Subcutaneous abdominal adipose tissue (tissue), 5 donors: ENCODE measurements around the gene TPI1.
"Not testable (repeated sequence)": the region's sequence is repeated elsewhere in the genome, so short reads cannot be mapped to it uniquely, and the experiment has no call there.

Experiments
- H3K27ac ChIP-seq: one replicate; pipeline ENCODE4 v1.7.0; 2013; ENCODE audit warnings: low read depth, mild to moderate bottlenecking, inconsistent platforms, low read length, moderate library complexity
- H3K27me3 ChIP-seq, 5 donors: one replicate each; pipeline ENCODE4 v1.7.0; 2013; ENCODE audit warnings: low read length in 5 of 5, inconsistent platforms in 1 of 5; ENCODE audit not compliant: control insufficient read depth in 5 of 5, insufficient read depth in 4 of 5
- H3K36me3 ChIP-seq, 5 donors: one replicate each; pipeline ENCODE4 v1.7.0; 2013; ENCODE audit warnings: low read length in 5 of 5; ENCODE audit not compliant: control insufficient read depth in 5 of 5, insufficient read depth in 5 of 5
- H3K4me1 ChIP-seq, 5 donors: one replicate each; pipeline ENCODE4 v1.7.0; 2013; ENCODE audit warnings: low read length in 5 of 5, mild to moderate bottlenecking in 3 of 5, moderate library complexity in 1 of 5; ENCODE audit not compliant: control insufficient read depth in 5 of 5, insufficient read depth in 5 of 5
- H3K4me3 ChIP-seq, 5 donors: one replicate each; pipeline ENCODE4 v1.7.0; 2013; ENCODE audit warnings: low read length in 5 of 5, low read depth in 1 of 5
- H3K9ac ChIP-seq, 5 donors: one replicate each; pipeline ENCODE4 v1.7.0; 2013; ENCODE audit warnings: low read length in 5 of 5, mild to moderate bottlenecking in 4 of 5, moderate library complexity in 3 of 5
- H3K9me3 ChIP-seq, 5 donors: one replicate each; pipeline ENCODE4 v1.7.0; 2013; ENCODE audit warnings: low read length in 5 of 5; ENCODE audit not compliant: control insufficient read depth in 5 of 5
- donor health status: healthy.
- donor health status: healthy.
- donor health status: healthy.
- donor health status: healthy.
- donor health status: healthy.

TPI1 gene

DNA sequence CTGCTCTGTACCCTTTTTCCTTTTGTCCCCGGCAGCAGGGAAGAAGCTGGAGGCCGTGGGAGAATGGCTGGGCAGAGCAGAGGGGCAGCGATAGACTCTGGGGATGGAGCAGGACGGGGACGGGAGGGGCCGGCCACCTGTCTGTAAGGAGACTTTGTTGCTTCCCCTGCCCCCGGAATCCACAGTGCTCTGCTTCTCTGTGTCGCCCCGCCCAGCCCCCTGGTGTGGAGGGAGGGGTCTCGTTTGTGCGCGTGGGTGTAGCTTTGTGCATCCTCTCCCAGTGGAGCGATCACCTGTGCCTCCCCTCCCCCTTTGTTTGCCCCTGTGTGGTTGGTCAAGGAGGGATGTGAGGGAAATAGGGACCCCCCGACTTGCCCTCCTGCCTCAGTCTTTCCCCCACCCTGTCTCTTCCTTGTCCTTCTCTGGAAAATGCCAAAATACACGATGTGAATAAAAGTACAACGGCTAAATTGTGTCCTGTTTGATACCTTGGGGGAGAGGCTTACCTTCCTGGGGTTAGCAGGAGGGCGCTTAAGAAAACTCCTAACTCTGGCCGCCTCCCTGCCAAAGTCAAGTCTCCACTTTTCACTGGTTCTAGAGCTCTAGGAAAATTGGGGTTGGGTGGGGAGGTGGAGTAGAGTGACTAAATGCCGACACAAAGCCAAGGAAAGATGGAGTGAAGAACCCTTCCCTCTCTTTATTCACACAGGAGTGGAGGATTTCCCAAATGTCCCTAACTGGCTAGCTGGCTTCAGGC, 990 bp upstream of the TPI1 start:
- H3K4me3 ChIP-seq: peak overlapping the region in 4 of 5 donors; percentile 74 to 89 (median 82)
- H3K27me3 ChIP-seq: no peaks in the 10 kb centered on the region
- peak overlapping the region; percentile 56 to 83 (median 75) for H3K9ac ChIP-seq

GRCh38 chr12:6866920-6867412, 365 bp upstream of the TPI1 start:
- Histone ChIP-seq H3K27ac (peak overlapping the region; percentile 94), H3K9ac (peak overlapping the region; percentile 56 to 83 (median 75))

More for the DNA sequence above, 990 bp upstream of the TPI1 start:
- Histone ChIP-seq H3K36me3 (peaks cover 0 to 66% (median 57%) of the 10 kb centered on the region in 5 donors), H3K27ac (peak overlapping the region; percentile 94), H3K4me1 (peaks cover 5 to 40% (median 30%) of the 10 kb centered on the region in 5 donors), H3K9me3 (no peaks in the 10 kb centered on the region)

GRCh38 chr12:6868211-6869048, 1.1 kb downstream of the TPI1 start:
- no peaks in the 10 kb centered on the region for H3K27me3 ChIP-seq

More at GRCh38 chr12:6866920-6867412, 365 bp upstream of the TPI1 start:
- Histone ChIP-seq H3K9me3 (no peaks in the 10 kb centered on the region), H3K4me3 (peak overlapping the region; percentile 74 to 89 (median 82)), H3K36me3 (peaks cover 0 to 63% (median 55%) of the 10 kb centered on the region in 5 donors), H3K4me1 (peaks cover 9 to 46% (median 36%) of the 10 kb centered on the region in 5 donors), H3K27me3 (no peaks in the 10 kb centered on the region)

GRCh38 chr12:6869049-6870021, 2.0 kb downstream of the TPI1 start:
- Histone ChIP-seq H3K9me3 (no peaks in the 10 kb centered on the region), H3K36me3 (peaks cover 0 to 41% (median 34%) of the 10 kb centered on the region in 5 donors), H3K4me3 (peak overlapping the region in 4 of 5 donors; percentile 24 to 84 (median 80)), H3K9ac (peak overlapping the region in 1 of 5 donors; percentile 35), H3K27me3 (no peaks in the 10 kb centered on the region), H3K27ac (peak overlapping the region; percentile 94), H3K4me1 (peaks cover 10 to 63% (median 51%) of the 10 kb centered on the region in 5 donors)

More at GRCh38 chr12:6868211-6869048, 1.1 kb downstream of the TPI1 start:
- Histone ChIP-seq H3K4me1 (peaks cover 10 to 58% (median 46%) of the 10 kb centered on the region in 5 donors), H3K36me3 (peaks cover 0 to 50% (median 42%) of the 10 kb centered on the region in 5 donors), H3K9ac (peak overlapping the region in 4 of 5 donors; percentile 66 to 84 (median 82)), H3K27ac (peak overlapping the region; percentile 94), H3K4me3 (peak overlapping the region; percentile 79 to 89 (median 84)), H3K9me3 (no peaks in the 10 kb centered on the region)

GRCh38 chr12:6870304-6870703, 3.0 kb downstream of the TPI1 start:
- H3K4me3 ChIP-seq, H3K27me3 ChIP-seq, H3K27ac ChIP-seq, H3K9ac ChIP-seq, H3K9me3 ChIP-seq: not testable (repeated sequence)
- peaks cover 10 to 63% (median 51%) of the 10 kb centered on the region in 5 donors for H3K4me1 ChIP-seq
- H3K36me3 ChIP-seq: peaks cover 0 to 31% (median 25%) of the 10 kb centered on the region in 5 donors

- H3K9ac ChIP-seq: peak overlapping the region in 2 of 5 donors; percentile 6 to 92
- H3K27ac ChIP-seq: no peak overlapping the region
- H3K4me1 ChIP-seq: peaks cover 10 to 62% (median 51%) of the 10 kb centered on the region in 5 donors
- H3K4me3 ChIP-seq: peak overlapping the region in 4 of 5 donors; percentile 58 to 96 (median 84)
- H3K9me3 ChIP-seq: no peaks in the 10 kb centered on the region
- peaks cover 0 to 23% (median 18%) of the 10 kb centered on the region in 5 donors for H3K36me3 ChIP-seq
- no peaks in the 10 kb centered on the region for H3K27me3 ChIP-seq
Observed at GRCh38 chr12:6871052-6871957, 4.0 kb downstream of the TPI1 start.

GRCh38 chr12:6872073-6873048, 5.0 kb downstream of the TPI1 start:
- H3K27me3 ChIP-seq: no peaks in the 10 kb centered on the region
- no peaks in the 10 kb centered on the region for H3K9me3 ChIP-seq
- H3K4me1 ChIP-seq: peaks cover 5 to 54% (median 44%) of the 10 kb centered on the region in 5 donors
- peak overlapping the region; percentile 6 to 92 (median 89) for H3K9ac ChIP-seq
- peak overlapping the region; percentile 86 for H3K27ac ChIP-seq
- peaks cover 0 to 23% (median 18%) of the 10 kb centered on the region in 5 donors for H3K36me3 ChIP-seq
- peak overlapping the region; percentile 83 to 96 (median 87) for H3K4me3 ChIP-seq
